ENCODE results near the gene PSG6.
"Not testable (repeated sequence)": the region's sequence is repeated elsewhere in the genome, so short reads cannot be mapped to it uniquely, and the experiment has no call there.

- TF ChIP-seq CTCF (optimal IDR thresholded peaks at IDR 0.05 in 1 of 3, IDR thresholded peaks at IDR 0.05 in 1 of 3, conservative IDR thresholded peaks at IDR 0.05 in 1 of 3; ENCODE audit: extremely low read depth in 1 of 3, insufficient read depth in 2 of 3, low read length in 3 of 3); EZH2 (IDR thresholded peaks at IDR 0.05; ENCODE audit: low read length): not testable (repeated sequence)
Measured at GRCh38 chr19:42918377-42919069, 829 bp upstream of the PSG6 start.
